A673 (cell line): Measurements from ENCODE around the gene TRIM43B. TPM values are rescaled to one million over a fixed set of nuclear protein-coding genes. Genes with fewer than 3 reads are reported as not detected.
"Not testable (repeated sequence)": the region's sequence is repeated elsewhere in the genome, so short reads cannot be mapped to it uniquely, and the experiment has no call there.

Experiments used
- BruUV-seq: library from RNA; stranded (reverse); fragments of 400-500 nt; replicated peaks from 2 replicates; lab custom pipeline; 2021; lab: Mats Ljungman, UMichigan
- CTCF ChIA-PET: fragments of 300-600 bp; sonication (Branson Sonifier 250); formaldehyde crosslinking; loops from one replicate; lab custom pipeline; 2022; ENCODE audit warnings: antibody characterized with exemption; lab: Charles Lee
- POLR2A ChIA-PET: fragments of 300-600 bp; sonication (Branson Sonifier 250); formaldehyde crosslinking; loops from one replicate; lab custom pipeline; 2022; ENCODE audit warnings: antibody characterized with exemption; ENCODE audit not compliant: low non-redundant PET; lab: Charles Lee
- DNase-seq: peaks from one replicate; pipeline ENCODE4 v3.0.0-alpha.2; 2015; ENCODE audit warnings: low spot score
- H3K27ac ChIP-seq: fragments of 200-600 bp; sonication (generic); 2 replicates; pipeline ENCODE4 v1.5.1; 2016; ENCODE audit warnings: mixed run types, low read depth, mild to moderate bottlenecking, mixed read lengths, antibody characterized with exemption, low read length; ENCODE audit not compliant: poor library complexity, severe bottlenecking
- H3K27me3 ChIP-seq: fragments of 200-600 bp; sonication (generic); replicated peaks from 2 replicates; pipeline ENCODE4 v1.6.1; 2017; ENCODE audit warnings: mixed run types, low read depth, mild to moderate bottlenecking, mixed read lengths, antibody characterized with exemption, low read length; ENCODE audit not compliant: insufficient read depth, poor library complexity
- H3K36me3 ChIP-seq: fragments of 200-600 bp; sonication (generic); 2 replicates; pipeline ENCODE4 v1.6.1; 2016; ENCODE audit warnings: mixed run types, mild to moderate bottlenecking, mixed read lengths, antibody characterized with exemption, low read length; ENCODE audit not compliant: insufficient read depth, poor library complexity, severe bottlenecking
- H3K4me1 ChIP-seq: fragments of 200-600 bp; sonication (generic); 2 replicates; pipeline ENCODE4 v1.6.1; 2017; ENCODE audit warnings: mixed run types, mild to moderate bottlenecking, mixed read lengths, antibody characterized with exemption, low read length; ENCODE audit not compliant: insufficient read depth, poor library complexity, severe bottlenecking
- H3K4me3 ChIP-seq: fragments of 200-600 bp; sonication (generic); 2 replicates; pipeline ENCODE4 v1.5.1; 2016; ENCODE audit warnings: low read depth, mixed run types, mild to moderate bottlenecking, mixed read lengths, low read length; ENCODE audit not compliant: poor library complexity, severe bottlenecking
- H3K9me3 ChIP-seq: fragments of 200-600 bp; sonication (generic); 2 replicates; pipeline ENCODE4 v1.6.1; 2016; ENCODE audit warnings: mixed run types, low read depth, mild to moderate bottlenecking, mixed read lengths, antibody characterized with exemption, low read length; ENCODE audit not compliant: poor library complexity, severe bottlenecking
- intact Hi-C: fragments of 100-400 bp; cut with micrococcal nuclease; formaldehyde crosslinking; loops from one replicate; pipeline ENCODE4 v1.10.0; 2022; ENCODE audit not compliant: unreplicated experiment
- total RNA-seq: library from RNA; stranded (reverse); gene quantifications from 2 replicates; pipeline ENCODE4 v1.2.3, GENCODE V29; 2021

TRIM43B gene
- total RNA-seq, 1 experiment from 2014 or later, result not detected

DNA sequence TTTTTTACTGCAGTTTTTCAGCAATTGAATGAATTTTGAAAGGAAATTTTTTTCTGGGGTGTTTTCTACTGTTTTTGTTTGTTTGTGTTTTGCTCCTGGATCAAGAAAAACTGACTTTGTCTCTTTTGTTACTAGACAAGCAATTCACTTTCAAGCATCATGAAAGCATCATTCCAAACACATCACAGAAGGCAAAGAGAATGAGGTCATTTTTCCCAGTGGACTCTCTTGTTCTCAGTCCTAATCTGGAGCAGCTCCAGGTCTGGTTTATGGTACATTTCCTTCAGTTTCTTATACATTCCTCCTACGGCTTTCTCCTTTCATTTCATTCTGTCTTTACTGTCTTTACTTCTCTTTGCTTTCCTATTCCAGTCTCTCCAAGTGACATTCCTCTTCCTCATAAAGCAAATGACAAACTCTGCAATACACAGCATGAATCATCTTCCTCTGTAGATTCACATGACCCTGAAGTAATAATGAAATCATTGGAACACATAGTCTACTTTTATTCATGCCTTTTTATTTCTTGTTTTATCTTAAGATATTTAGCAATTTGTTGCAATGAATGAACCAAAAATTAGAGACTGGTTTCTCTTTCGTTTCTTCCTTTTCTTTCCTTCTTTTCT, 42.0 kb downstream of the TRIM43B start:
- CTCF ChIA-PET, H3K27ac ChIP-seq, H3K4me1 ChIP-seq, H3K4me3 ChIP-seq, POLR2A ChIA-PET, H3K27me3 ChIP-seq, H3K9me3 ChIP-seq, DNase-seq, intact Hi-C loops, H3K36me3 ChIP-seq, BruUV-seq: not testable (repeated sequence)

- BruUV-seq, H3K27ac ChIP-seq, H3K36me3 ChIP-seq, H3K9me3 ChIP-seq, POLR2A ChIA-PET, DNase-seq, H3K27me3 ChIP-seq, H3K4me1 ChIP-seq, CTCF ChIA-PET, intact Hi-C loops, H3K4me3 ChIP-seq: not testable (repeated sequence)
Observed at GRCh38 chr2:95435872-95436209, 48.7 kb downstream of the TRIM43B start.

DNA sequence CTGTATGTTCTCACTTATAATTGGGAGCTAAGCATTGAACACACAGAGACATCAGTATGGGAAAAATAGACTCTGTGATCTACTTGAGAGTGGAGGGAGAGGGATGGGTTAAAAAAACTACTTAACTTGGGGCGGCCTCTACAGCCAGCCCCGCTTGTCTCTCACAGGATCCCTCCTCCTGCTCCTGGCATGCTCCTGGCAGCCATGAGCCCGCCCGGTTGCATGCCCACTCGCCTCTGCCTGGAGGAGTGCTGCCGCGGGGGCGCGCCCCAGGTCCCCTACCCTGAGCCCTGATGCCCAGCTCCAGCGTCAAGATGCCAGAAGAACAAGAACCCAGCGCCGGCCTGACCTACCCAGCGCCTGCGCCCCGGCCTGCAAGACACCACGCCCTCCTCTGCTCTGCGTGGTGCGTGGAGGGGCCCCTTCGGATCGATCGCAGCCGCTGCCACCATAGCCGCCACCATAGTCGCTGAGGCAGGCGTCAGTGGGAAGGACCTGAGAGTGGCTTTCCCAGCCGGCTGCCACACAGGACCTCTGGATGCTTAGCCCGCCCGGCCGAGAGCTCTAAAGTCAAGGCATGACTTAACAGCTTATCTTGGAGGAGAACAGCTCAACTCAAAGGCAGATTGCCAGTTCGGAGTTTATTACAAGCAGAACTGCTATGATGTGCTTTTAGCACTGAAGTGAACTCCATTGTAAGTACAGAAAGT, 49.2 kb downstream of the TRIM43B start:
- H3K36me3 ChIP-seq, BruUV-seq, DNase-seq, H3K4me3 ChIP-seq, POLR2A ChIA-PET, H3K27me3 ChIP-seq, H3K27ac ChIP-seq, intact Hi-C loops, H3K4me1 ChIP-seq, CTCF ChIA-PET, H3K9me3 ChIP-seq: not testable (repeated sequence)

GRCh38 chr2:95434507-95435076, 50.0 kb downstream of the TRIM43B start:
- BruUV-seq, POLR2A ChIA-PET, H3K4me3 ChIP-seq: not testable (repeated sequence)

GRCh38 chr2:95433973-95434372, 50.6 kb downstream of the TRIM43B start:
- DNase-seq, POLR2A ChIA-PET, H3K27ac ChIP-seq, CTCF ChIA-PET, H3K4me3 ChIP-seq, H3K9me3 ChIP-seq, H3K4me1 ChIP-seq, H3K27me3 ChIP-seq, BruUV-seq, H3K36me3 ChIP-seq, intact Hi-C loops: not testable (repeated sequence)

More at GRCh38 chr2:95434507-95435076, 50.0 kb downstream of the TRIM43B start:
- H3K27me3 ChIP-seq, DNase-seq, H3K9me3 ChIP-seq, H3K4me1 ChIP-seq, H3K36me3 ChIP-seq, H3K27ac ChIP-seq, intact Hi-C loops, CTCF ChIA-PET: not testable (repeated sequence)

GRCh38 chr2:95433373-95433772, 51.2 kb downstream of the TRIM43B start:
- H3K4me1 ChIP-seq, H3K9me3 ChIP-seq, BruUV-seq, H3K27ac ChIP-seq, POLR2A ChIA-PET, H3K36me3 ChIP-seq, H3K27me3 ChIP-seq, intact Hi-C loops, CTCF ChIA-PET, DNase-seq, H3K4me3 ChIP-seq: not testable (repeated sequence)

DNA sequence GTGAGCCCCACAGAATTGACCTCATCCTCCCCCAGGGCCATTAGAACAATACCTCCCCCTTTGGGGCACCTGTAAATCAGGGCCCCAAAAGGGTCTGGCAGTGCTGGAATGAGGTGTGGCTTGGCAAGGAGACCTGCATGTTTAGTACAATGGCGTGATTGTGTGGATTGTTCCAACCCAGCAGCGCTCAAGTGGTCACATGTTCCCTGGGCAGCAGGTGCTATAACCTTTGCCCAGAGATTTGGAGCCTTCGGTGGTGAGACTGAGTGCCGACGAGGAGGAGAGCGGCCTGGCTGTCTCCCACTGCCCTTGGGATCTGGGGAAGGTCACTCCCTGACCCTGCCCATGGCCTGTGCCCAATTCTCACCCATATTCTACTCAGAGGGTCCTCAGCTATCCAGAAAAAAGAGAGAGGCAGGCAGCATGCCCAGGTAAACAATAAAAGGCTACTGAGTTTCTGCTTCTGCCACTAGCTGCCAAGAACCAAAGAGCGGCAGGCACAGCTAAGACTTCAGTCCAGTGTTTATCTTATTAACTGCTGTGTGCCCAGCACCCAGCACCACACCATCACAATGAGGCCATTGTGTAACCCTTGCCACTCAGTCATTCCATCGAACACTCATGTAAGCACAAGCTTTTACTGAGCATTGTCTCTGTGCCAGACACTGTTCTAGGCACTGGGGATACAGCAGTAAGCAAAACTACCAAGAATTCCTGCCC, 54.6 kb downstream of the TRIM43B start:
- H3K27me3 ChIP-seq, CTCF ChIA-PET, POLR2A ChIA-PET, DNase-seq, intact Hi-C loops, H3K36me3 ChIP-seq, H3K27ac ChIP-seq, H3K9me3 ChIP-seq, BruUV-seq, H3K4me1 ChIP-seq, H3K4me3 ChIP-seq: not testable (repeated sequence)
